Middle frontal gyrus (tissue), 1 donor: ENCODE results near the gene FSTL5.

Experiments used
- DNase-seq: peaks from one replicate; pipeline ENCODE4 v3.0.0-alpha.2; 2015; ENCODE audit warnings: low spot score; ENCODE audit errors: extremely low spot score

The FSTL5 gene

DNA sequence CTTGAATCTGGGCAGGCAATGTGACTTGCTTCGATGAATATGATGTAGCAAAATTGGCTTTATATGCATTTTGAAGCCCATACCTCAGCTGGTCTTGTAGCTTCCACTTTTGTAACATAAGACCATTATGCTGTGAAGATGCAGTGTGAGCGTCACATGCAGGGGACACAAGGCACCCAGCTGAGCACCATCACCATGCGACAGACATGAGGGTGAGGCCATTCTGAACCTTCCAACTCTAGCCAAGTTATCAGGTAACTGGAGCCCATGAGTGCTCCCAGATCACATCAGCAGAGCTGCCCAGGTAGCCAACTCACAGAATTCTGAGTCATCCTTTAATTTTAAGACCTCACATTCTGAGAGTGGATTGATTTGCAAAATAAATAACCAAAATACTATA, 705.9 kb downstream of the FSTL5 start:
- no peak for DNase-seq

DNA sequence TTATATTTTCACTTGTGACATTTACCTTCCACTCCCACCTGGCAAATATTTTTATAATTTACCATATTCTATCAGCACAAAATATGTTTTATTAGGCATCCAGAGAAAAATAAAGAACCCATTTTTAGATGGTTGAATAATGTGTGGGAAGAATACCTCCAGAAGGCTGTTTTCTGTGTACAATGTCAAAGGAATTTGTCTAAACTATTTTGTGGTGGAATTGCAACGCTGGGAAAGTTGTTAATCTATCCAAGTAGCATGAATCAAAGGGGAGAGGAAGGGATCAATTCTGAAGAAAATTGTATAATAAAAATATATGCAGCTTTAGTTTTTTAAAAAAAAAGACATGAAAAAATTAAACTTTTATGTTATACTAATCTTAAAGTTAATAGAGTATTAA, 706.5 kb downstream of the FSTL5 start:
- DNase-seq: no peak

DNA sequence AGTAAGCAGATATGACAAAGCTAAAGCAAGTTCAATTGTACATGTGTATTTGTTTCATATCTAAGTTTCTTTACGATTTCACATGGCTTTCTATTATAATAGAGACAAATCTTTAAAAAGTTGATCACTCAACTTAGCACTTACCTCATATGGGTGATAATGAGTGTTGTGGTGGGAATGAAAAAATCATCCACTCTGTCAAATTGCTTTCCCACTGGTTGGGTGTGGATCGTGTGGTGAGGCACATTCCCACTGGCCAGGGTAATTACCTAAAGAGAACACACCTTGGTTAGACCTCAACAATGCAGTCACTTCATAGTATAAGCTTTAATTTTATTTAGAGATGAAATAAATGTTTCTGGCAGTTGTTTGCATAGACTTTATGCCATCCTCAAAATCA, 708.9 kb downstream of the FSTL5 start:
- DNase-seq: no peak

DNA sequence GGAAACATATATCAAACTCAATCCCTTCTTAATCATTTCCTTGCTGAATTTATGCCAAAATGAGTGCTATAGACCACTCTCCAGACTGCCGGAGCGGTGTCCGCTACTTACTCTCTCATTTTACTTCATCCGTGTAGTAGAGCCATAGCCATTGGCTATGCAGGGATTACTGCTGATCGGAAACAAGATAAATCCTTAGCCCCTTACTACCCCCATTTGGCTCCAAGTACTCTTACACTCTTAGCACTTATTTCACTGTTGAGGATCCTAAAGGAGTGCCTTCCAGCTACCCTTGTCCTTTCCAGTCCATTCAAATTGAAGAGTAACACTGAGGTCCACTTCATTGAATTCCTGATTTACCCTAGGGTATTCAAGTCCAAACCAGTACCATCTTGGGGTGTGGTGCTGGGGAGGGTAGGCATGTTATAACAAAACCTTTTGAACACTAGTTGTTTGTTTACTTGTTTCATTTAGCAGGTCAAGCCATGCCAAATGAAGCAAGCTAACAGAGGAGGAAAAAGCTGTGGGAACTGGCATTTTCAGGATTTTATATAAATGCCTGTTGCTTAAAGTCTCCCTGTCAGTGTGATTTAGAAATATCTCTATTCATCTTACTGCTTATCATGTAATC, 715.1 kb downstream of the FSTL5 start:
- DNase-seq: no peak

DNA sequence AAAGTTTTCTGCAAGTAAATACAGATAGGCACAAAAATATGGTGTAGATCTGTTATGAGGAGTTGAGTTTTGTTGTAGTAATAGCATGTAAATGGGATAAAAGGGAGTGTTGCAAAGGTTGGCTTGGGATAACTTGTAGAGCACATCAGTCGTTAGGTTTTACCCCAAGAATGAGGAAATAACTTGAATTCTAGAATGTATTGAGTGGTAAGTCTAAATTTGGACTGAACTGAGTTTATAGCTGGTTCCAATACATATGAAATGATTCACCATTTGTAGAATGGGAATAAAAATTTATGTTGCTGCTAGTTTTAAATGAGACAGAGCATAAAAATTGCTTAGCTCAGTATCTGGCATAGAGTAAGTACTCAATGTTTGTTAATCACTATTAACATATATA, 719.2 kb downstream of the FSTL5 start:
- no peak for DNase-seq

DNA sequence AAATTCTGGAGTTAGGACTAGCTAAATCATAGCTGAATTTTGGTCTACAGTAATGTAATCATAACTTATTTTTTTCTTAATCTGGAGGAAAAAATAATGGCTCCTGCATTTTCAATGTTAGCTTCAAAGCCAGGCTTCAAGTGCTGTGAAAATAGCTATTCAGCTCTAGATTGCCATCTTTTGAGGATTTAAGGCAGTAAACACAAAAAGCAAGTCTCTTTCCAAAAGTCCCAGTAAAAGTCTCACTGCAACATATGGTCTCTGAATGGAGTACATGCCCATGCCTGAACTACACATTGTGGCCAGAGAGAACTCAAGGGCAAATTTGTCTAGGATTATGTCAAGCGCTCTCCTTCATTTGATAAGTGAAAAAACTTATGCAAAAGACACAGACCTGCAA, 720.9 kb downstream of the FSTL5 start:
- no peak for DNase-seq

DNA sequence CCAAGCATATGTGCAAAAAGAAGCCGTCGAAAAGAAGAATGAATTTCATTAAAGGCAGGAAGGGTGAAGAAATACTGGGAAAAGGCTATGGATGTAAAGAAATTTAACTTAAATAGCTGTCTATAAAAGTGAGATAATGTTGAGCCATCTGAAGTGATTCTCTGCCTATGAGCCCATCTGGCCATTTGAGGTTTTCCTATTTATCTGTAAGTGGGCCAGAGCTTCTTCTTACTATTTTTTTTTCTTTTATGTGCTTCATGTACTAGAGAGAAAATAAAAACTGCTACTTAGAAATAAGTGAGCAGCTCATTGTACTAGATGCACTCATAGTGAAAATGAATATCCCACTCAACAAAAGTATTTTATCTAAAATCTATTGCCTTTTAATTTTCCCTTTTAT, 725.7 kb downstream of the FSTL5 start:
- no peak for DNase-seq

DNA sequence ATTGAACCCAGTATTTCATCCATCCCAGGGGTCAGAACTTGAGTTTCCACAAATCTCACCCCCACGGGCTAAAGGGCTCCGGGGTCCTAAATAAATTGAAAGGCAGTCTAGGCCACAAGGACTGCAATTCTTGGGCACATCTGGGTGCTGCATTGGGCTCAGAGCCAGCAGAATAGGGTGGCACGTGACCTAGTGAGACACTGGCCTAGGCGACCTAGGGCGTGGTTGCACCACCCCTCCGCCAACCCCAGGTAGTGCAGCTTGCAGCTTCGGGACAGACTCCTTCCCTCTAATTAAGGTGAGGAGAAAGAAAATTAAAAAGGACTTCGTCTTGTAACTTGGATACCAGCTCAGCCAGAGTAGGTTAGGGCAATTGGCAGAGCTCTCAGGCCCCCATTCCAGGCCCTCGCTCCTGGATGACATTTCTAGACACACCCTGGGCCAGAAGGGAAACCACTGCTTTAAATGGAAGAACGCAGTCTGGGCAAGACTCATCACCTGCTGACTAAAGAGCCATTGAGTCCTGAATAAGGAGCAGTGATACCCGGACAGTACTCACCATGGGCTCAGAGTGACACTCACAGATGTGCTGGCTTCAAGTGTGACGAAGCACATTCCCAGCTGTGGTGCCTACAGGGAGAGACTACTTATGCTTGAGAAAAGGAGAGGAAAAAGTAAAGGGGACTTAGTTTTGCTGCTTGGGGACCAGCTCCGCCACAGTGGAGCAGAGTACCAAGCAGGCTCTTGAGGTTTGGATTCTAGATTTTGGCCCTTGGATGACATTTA, 735.4 kb downstream of the FSTL5 start:
- no peak for DNase-seq

DNA sequence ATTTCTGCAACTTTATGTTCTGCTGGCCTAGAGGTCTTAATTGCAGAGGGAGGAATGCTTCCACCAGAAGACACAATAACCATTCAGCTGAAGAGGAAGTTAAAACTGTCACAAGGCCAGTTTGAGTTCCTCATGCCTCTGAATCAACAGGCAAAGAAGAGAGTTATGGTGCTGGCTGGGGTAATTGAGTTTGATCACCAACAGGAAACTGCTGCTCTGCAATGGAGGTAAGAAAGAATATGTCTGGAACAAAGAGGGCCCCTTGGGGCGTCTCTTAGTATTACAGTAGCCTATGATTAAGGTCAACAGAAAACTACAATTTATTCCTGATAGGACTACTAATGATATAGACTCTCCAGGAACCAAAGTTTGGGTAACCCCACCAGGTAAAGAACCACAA, 744.0 kb downstream of the FSTL5 start:
- DNase-seq: no peak

DNA sequence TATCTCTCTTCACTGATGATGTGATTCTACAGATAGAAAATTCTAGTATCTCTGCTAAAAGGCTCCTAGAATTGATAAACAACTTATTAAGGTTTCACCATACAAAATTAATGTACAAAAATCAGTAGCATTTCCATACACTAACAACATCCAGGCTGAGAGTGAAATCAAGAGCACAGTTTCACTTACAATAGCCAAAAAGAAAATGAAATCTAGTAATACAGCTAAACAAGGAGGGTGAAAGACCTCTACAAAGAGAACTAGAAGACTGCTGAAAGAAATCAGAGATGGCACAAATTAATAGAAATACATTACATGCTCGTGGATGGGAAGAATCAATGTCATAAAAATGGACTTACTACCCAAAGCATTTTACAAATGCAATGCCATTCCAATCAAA, 751.9 kb downstream of the FSTL5 start:
- no peak for DNase-seq

DNA sequence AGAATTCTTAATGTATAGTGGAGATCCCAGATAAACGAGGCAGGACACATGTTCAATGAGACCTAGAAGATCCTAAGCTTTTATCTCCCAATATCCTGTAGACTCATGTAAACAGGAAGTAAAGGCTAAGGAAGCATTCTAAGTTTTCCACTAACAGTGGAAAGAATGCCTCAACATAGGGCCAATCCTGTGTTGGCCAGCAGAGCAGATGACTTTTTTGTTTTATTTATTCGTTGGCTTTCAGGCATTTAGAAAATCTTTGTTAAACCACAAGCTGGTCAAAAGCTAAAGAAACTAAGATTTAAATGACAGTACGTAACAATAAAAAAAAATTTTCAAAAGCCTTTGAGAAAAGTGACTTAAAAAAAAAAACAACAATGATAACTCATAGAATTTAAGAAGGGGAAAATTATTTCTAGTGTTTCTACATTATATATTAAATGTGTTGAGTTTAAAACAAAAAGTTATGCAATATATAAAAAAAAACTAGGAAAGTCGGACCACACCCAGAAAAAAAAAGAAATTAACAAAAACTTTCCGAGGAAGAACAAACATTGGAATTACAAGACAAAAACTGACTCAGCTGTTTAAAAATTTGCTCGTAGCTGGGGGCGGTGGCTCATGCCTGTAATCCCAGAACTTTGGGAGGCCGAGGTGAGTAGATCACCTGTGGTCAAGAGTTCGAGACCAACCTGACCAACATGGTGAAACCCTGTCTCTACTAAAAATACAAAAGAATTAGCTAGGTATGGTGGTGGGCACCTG, 759.3 kb downstream of the FSTL5 start:
- DNase-seq: no peak

DNA sequence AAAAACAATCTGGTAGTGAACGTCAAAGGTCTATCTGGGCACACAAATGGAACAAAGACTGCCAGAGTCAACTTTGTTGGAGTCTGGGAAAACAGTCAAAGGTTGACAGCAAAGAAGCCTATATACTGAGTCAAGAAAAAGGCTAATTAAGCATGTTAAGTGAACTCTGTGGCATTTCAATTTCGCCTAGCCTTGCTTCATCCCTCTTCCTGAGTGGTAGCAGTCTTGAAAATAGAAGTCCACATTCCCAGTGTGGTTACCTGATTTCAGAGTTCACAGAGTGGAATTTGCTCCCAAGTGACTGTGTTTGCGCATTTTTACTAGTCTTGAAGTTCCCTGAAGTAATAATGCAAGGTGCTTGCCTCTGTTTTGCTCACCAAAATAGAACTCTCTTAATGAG, 760.0 kb downstream of the FSTL5 start:
- DNase-seq: no peak

DNA sequence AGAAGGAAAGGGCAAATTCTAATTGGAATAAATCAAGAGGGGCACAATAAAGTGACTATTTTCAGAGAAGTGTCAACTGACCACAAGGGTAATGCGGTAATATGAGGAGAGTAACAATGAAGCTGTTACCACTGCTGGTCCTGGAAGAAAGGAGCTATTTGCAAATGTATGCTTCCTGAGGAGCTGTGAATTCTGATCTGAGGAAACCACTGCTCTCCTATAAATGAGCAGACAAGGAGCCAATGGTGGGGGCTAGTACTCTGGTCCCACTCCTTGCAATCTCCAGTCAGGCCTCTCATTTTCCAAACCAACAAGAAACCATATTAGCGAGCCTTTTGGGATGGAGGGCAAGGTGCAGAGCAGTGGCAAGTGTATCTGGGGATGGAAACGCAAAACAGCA, 770.2 kb downstream of the FSTL5 start:
- DNase-seq: no peak

DNA sequence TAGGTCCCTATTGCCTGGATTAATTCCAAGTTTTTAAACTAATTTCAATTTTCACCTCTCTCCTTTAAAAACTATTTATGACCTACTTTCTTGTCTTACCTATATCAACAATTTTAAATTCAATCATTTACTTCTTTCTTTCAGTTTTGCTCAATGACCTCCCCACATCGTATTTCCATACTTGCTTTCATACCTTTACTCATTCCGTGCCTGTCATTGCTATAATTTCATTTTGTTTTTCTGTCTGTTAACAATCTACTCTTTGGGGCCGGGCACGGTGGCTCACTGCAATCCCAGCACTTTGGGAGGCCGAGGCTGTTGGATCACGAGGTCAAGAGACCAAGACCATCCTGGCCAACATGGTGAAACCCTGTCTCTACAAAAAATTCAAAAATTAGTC, 781.1 kb downstream of the FSTL5 start:
- no peak for DNase-seq

DNA sequence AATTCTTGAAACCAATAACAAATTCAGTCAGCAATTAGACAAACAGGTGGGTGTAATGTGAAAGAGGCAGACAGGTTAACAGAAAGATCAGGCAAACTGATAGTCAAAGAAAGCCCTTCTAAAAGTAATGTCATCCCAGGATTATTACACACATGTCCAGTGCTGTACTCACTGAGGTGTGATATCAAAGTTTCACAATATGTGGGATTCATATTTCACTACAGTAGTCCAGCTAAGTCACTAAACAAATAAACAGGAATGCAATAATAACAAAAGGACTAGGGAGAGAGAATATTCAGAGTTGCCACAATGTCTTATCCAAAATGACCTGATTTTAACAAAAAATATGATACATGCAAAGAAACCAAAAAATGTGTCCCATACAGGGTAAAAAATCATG, 787.5 kb downstream of the FSTL5 start:
- no peak for DNase-seq

DNA sequence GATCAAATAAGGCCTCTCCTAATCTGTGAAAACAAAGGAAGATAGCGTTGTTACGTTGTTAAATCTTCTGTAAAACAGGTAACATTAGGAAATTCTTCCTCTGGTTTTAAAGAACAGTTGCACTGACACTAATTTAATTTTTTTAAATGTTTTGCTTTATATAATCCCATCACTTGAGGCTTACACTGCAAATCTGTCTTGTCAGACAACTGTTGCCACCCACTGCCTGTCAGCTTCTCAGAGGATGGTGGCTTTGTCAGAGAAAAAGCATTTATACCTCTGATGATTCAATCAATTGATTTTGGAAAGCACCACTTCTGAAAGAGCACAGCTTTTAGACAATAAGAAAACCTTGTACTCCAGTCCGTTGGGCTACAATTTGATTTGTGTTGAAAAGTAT, 799.1 kb downstream of the FSTL5 start:
- no peak for DNase-seq

DNA sequence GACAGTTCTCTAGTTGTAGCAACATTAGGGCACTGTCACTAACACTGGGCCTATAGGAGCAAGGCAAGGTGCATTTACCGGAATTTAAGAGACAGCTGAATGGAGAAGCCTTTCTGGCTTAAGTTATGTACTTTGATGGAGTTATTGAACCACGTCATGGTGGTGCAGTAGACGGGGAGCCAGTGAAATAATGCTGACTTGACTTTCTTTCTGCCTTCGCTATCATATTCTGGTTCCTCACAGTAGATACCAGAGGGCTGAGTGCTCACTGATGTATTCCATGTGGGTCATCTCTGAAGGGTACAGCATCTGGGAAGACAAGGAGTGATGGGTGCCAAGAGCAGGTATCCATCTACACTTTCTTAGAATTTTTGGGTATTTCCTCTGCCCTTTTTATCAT, 802.8 kb downstream of the FSTL5 start:
- DNase-seq: no peak

DNA sequence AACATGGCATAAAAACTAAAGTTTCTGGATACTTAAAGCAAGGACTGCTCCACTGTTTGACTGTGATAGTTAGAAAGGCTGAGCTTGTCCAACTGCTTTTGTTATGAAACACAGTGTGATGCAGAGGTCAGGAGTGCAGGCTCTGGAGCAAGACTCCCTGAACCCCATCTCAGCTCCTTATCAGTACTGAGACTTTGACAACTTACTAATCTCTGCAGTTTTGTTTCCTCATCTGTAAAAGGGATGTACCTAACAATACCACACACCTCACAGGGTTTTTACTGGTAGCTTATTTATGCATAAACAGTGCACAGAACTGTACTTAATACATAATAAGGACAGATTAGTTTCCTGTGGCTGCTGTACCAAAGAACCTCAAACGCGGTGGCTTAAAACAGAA, 804.3 kb downstream of the FSTL5 start:
- no peak for DNase-seq

DNA sequence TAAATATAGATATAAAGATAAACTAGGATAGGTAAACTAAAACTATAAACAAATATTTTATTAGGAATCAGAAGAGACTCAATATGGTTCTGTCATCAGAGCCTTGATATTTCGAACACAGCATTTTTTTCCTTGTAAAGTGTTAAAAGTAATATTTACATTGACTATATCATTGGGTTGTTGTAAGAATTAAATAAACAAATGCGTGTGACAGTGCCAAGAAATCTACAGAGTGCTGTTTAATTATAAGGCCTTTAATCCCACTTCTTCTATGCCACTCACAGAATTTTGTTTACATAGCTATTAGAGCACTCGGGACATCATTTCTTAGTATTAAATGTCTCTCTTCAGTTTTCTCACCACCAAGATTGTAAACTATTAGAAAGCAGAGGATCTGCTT, 807.4 kb downstream of the FSTL5 start:
- DNase-seq: no peak

DNA sequence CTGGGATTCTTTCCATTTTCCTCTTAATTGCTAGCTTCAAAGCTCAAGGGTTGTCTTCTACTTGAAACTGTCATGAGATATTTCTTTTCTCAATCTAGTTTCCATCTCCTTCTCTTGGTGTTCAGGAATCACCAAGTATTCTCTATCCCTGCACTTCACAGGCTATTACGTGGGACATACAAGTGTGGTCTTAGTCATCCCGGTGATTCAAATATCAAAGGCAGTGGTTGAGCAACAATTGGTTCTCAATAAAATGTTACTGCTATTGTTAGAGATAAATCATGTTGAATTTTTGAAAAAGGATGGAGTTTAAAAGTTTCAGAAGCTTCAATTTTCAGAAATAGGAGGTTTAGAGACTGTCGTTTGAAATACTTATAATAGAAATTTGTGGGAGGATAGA, 812.9 kb downstream of the FSTL5 start:
- DNase-seq: no peak

DNA sequence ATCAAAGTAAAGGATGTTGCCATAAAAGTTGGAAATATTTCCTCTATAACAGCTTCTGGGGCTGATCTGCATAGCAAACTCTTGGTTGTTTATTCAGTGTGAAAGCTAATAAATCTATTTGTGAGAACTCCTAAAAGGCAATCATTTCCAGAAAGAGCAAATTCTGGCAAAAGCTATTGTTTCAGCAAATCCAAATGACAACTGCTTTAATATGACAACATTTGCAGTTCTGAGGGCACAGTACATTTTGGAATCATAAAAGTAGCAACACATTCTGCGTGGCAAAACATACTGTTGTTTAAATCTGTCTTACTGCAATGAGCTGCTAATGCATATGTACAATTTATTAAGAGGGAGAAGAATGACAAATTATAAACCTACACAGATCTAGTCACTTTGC, 818.1 kb downstream of the FSTL5 start:
- no peak for DNase-seq

DNA sequence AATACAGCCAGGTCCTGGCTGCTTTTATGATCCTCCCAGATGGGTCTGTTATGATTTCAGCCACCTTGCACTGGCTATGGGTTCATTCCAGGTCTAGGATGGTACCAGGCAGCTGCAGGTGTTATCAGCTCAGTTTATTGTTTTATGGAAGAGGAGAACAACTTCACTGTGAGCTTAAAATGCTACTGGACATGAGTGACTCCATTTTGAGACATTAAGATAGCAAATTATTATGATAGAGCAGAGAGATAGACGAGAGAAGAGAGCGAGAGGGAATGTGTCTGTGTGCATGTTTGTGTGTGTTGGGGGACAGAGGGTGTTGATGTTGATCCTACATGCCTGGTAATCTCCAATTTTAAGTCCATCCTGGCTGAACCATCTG, 820.2 kb downstream of the FSTL5 start:
- DNase-seq: no peak
